Spinal cord (tissue), 10 donors: ENCODE measurements around the gene HNRNPL. TPM values are rescaled to one million over a fixed set of nuclear protein-coding genes. Genes with fewer than 3 reads are reported as not detected.

Experiments
- DNase-seq, 6 donors: peaks; one replicate each; pipeline versions ENCODE4 v3.0.0 to v3.0.0-alpha.2; 2013 to 2015; ENCODE audit warnings: low spot score in 6 of 6, low read depth in 4 of 6
- H3K27ac ChIP-seq: one replicate; pipeline ENCODE4 v1.5.1; 2013; ENCODE audit warnings: low read depth, low read length, control low read depth
- H3K27me3 ChIP-seq: one replicate; pipeline ENCODE4 v1.6.1; 2013; ENCODE audit warnings: low read length; ENCODE audit not compliant: control insufficient read depth, insufficient read depth
- H3K36me3 ChIP-seq: one replicate; pipeline ENCODE4 v1.6.1; 2013; ENCODE audit warnings: low read length; ENCODE audit not compliant: control insufficient read depth, insufficient read depth
- H3K4me1 ChIP-seq: one replicate; pipeline ENCODE4 v1.6.1; 2013; ENCODE audit warnings: low read length; ENCODE audit not compliant: control insufficient read depth, insufficient read depth
- H3K4me3 ChIP-seq: one replicate; pipeline ENCODE4 v1.5.1; 2013; ENCODE audit warnings: low read depth, low read length, control low read depth
- H3K9me3 ChIP-seq: one replicate; pipeline ENCODE4 v1.6.1; 2013; ENCODE audit warnings: low read length; ENCODE audit not compliant: control insufficient read depth, insufficient read depth
- WGBS: methylation state at CpG from one replicate; pipeline ENCODE4 v1.1.5; 2013; ENCODE audit warnings: missing lambda C conversion rate; ENCODE audit not compliant: insufficient coverage; 5-methylcytosine and 5-hydroxymethylcytosine counted together
- polyA plus RNA-seq, 2 donors: library from polyadenylated mRNA; unstranded; fragments of 120-200 nt; gene quantifications; one replicate each; pipeline ENCODE4 v1.2.1, GENCODE V29; 2013; ENCODE audit not compliant: insufficient read length in 2 of 2
- total RNA-seq, 2 donors: library from RNA; depleted of rRNA in 1 of 2; stranded (reverse); fragments of 120-200 nt in 1 of 2; fragments of >200 nt in 1 of 2; gene quantifications; one replicate each; pipeline versions ENCODE4 v1.2.3 to v1.2.4, GENCODE V29; 2013 to 2014
- donor health status: healthy.

The HNRNPL gene
- total and polyA plus RNA-seq, 4 donors = 214 to 338 (median 293) TPM

DNA sequence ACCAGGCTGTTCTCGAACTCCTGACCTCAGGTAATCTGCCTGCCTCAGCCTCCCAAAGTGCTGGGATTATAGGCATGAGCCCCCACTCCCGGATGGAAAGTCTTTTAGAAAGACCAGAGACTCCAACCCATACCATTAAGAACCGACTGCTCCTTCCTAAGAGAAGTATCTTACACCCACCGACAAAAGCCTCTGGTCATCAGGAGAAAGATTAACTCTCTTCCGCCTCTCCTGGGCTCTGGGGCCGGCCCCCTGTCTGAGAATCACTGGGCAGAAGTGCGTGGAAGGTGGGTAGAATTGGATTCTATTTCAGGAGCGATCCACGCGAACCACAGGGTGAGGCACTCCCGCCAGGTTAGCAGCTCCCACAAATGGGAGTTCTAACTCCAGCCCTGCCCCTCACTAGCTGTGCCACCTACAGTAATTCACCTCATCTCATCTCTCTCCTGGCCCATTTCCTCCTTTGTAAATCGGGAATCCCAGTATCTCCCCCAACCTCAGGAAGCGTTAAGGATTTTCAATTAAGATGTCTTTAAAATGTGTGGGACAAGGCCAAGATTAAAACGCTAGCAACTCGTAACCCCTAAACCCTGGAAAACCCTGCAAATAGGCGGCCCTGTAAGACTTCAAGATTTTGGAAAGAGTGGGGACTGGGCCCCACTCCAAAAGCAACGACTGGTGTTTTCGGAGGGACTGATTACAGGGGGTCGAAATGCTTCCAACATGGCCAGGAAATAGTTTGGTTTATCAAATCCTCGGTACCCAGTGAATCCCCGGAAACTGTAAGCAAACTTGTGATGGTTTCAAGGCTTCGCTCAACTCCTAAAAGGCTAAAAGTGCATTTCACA lies 1.3 kb downstream of the HNRNPL start:
- 21% methylated on average over 9 of the region's 22 CpGs for WGBS
- peak overlapping the region; percentile 72 for H3K27ac ChIP-seq

DNA sequence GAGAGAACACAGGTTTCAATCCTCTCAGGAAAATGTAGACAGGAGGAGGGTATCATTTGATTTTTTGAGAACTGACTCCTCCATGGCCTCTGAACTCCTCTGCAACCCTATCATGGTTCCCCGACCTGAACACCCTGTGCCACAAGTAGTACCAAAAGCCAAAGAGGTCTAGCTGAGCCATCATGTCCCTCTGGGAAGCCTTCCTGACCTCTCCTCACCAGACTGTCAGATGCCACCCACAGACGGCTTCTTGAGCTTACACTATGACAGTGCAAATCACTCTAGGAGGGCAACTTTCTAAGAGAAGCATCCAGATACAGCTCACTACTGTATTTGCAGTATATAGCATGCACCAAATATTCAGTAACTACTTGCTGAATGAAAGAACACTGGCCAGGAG lies 3.7 kb downstream of the HNRNPL start:
- Histone ChIP-seq H3K27me3 (no peaks in the 10 kb centered on the region), H3K4me3 (no peak overlapping the region), H3K4me1 (peaks cover 28% of the 10 kb centered on the region), H3K36me3 (peaks cover 73% of the 10 kb centered on the region), H3K9me3 (no peaks in the 10 kb centered on the region), H3K27ac (no peak overlapping the region)
- no peak for DNase-seq
- WGBS = 94% methylated on average over 2 of the region's 2 CpGs

More for the DNA sequence above, 1.3 kb downstream of the HNRNPL start:
- H3K4me3 ChIP-seq = peak overlapping the region; percentile 58
- peaks cover 44% of the 10 kb centered on the region for H3K4me1 ChIP-seq
- DNase-seq = peak in 1 of 6 donors; percentile 6
- H3K36me3 ChIP-seq = peaks cover 50% of the 10 kb centered on the region
- no peaks in the 10 kb centered on the region for H3K27me3 ChIP-seq
- H3K9me3 ChIP-seq = no peaks in the 10 kb centered on the region

DNA sequence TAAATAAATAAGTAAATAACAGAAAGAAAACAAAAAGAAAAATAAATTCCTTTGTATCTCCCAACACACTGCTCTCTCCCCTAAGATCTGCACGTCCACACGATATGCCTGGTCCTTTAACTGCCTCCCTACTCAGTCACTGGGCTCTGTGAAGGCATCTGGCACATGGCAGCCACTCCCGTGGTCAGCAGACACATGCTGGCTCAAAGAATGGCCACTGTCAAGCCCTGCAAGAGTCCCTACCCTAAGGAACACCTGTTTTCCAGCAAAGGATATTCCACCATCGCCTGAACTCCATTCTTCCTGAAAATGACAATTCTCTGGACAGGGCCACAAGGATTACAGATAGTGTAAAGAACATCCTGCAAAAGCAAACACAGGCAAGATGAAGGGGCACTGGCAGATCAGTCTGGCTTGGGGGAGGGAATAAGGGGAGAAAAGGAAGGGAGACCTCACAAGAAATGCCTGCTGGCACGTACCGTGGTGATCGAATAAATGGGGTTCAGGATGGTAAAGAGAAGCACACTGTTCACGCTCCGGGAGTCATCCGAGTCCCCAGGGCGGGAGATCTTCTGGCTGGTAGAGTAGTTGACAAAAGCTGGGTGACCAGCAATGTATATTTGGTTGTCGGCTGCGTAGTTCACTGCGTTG lies 4.3 kb downstream of the HNRNPL start:
- Histone ChIP-seq H3K4me1 (peaks cover 22% of the 10 kb centered on the region), H3K4me3 (no peak overlapping the region), H3K27me3 (no peaks in the 10 kb centered on the region), H3K36me3 (peaks cover 79% of the 10 kb centered on the region), H3K27ac (no peak overlapping the region), H3K9me3 (no peaks in the 10 kb centered on the region)
- DNase-seq = no peak
- 90% methylated on average over 9 of the region's 14 CpGs for WGBS

- no peaks in the 10 kb centered on the region for H3K27me3 ChIP-seq
- no peak overlapping the region for H3K27ac ChIP-seq
- peaks cover 21% of the 10 kb centered on the region for H3K4me1 ChIP-seq
- H3K9me3 ChIP-seq = no peaks in the 10 kb centered on the region
- 93% methylated on average over 11 of the region's 11 CpGs for WGBS
- no peak overlapping the region for H3K4me3 ChIP-seq
- DNase-seq = no peak
- H3K36me3 ChIP-seq = peaks cover 92% of the 10 kb centered on the region
These were observed 5.6 kb downstream of the HNRNPL start for GRCh38 chr19:38844093-38844686.

DNA sequence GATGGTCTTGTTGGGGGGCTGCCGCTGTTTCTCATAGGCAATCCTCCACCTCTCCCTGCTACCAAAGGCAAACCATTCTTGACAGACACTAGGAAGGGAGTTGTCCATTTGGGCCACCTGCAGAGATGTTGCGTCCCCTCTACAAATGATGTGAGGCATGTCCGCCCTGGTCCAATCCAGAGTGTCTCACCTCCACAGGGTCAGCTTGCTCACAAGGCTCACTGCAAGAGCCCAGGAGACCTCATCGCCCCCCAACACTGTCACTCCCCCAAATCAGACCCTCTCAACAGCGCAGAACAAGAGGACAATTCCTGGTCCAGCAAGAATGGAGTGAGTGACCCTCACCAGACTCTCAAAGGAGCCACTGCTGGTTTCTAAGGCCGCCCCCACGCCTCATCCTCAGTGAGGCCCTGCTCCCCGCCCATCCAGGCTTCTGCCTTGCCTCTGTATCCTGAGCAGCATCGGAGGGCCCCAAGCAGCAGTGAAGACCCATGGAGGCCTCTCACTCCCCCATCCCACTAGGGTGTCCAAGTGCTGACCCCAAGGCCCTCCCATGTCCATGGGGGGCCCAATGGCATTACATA lies 6.5 kb downstream of the HNRNPL start:
- WGBS = 97% methylated on average over 8 of the region's 9 CpGs
- Histone ChIP-seq H3K4me1 (peaks cover 12% of the 10 kb centered on the region), H3K27ac (no peak overlapping the region)

GRCh38 chr19:38842439-38843174 lies 7.2 kb downstream of the HNRNPL start:
- Histone ChIP-seq H3K4me3 (no peak overlapping the region), H3K27me3 (no peaks in the 10 kb centered on the region), H3K27ac (no peak overlapping the region), H3K4me1 (peaks cover 6% of the 10 kb centered on the region), H3K9me3 (no peaks in the 10 kb centered on the region), H3K36me3 (peaks cover 99% of the 10 kb centered on the region)
- no peak for DNase-seq
- WGBS = 95% methylated on average over 8 of the region's 17 CpGs

More for the DNA sequence above, 6.5 kb downstream of the HNRNPL start:
- Histone ChIP-seq H3K4me3 (no peak overlapping the region), H3K36me3 (peaks cover 99% of the 10 kb centered on the region), H3K27me3 (no peaks in the 10 kb centered on the region), H3K9me3 (no peaks in the 10 kb centered on the region)
- DNase-seq = no peak

DNA sequence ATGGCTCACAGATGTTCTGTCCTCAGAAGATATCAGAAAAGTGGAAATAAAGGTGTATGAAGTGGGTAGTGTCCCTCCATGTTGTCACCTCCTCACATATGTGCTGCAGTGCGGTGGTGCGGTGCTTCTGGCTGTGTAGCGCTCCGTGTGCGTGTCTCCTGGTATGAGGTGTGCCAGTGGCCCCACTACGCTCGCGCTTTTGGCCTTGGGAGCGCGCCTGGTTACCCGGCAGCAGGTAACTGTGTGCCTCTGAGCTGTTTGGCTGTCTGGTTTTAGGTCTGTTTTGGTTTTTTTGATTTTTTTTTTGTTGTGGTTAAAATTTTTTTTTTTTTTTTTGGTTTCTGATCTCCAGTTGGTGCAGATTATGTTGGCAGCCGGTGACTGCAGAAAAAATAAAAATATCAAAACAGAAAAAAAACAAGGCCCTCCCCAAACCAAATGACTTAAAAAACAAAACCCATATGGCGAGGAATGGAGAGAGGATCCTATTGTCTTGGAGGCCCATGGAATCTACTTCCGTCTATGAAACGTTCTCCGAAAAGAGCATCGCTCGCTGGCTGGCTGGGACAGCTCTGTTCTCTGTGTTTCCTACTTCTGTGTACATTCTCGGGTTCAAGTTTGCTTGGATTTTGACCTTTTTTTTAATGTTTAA lies 7.9 kb downstream of the HNRNPL start:
- H3K36me3 ChIP-seq = peaks cover 99% of the 10 kb centered on the region
- no peak overlapping the region for H3K4me3 ChIP-seq
- no peaks in the 10 kb centered on the region for H3K9me3 ChIP-seq
- DNase-seq = no peak
- H3K27ac ChIP-seq = no peak overlapping the region
- H3K27me3 ChIP-seq = no peaks in the 10 kb centered on the region
- no peaks in the 10 kb centered on the region for H3K4me1 ChIP-seq
- WGBS = 93% methylated on average over 14 of the region's 19 CpGs

DNA sequence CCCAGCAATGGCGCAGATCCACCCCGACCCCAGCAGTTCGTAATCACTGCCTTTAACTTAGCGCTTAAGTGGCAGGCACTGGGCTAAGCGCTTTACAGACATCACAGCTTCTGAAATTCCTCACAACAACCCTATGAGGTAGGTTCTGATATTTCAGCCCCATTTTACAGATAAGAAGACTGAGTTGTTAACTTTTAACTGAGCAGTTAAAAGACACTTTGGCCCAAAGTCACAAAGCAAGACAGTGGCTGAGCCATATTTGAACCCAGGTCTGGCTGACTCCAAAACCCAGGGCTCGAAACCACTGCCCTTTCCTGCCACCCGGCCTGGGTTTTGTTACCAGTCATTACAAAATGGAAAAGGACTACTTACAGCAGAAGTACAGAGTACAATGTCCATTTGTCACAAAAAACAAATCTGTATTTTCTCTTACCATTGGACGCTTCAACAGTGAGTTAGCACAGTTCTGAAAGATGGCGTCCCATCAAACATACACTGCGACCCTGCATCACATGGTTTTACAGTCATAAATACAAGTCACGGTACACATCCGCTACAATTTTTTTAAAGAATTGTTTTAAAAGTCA lies 8.5 kb downstream of the HNRNPL start:
- 92% methylated on average over 7 of the region's 12 CpGs for WGBS
- H3K36me3 ChIP-seq = peaks cover 97% of the 10 kb centered on the region
- no peak overlapping the region for H3K4me3 ChIP-seq
- DNase-seq = no peak
- no peak overlapping the region for H3K27ac ChIP-seq
- H3K4me1 ChIP-seq = no peaks in the 10 kb centered on the region
- no peaks in the 10 kb centered on the region for H3K9me3 ChIP-seq
- no peaks in the 10 kb centered on the region for H3K27me3 ChIP-seq
